Measurements from ENCODE around the gene TRAF7.

DNA sequence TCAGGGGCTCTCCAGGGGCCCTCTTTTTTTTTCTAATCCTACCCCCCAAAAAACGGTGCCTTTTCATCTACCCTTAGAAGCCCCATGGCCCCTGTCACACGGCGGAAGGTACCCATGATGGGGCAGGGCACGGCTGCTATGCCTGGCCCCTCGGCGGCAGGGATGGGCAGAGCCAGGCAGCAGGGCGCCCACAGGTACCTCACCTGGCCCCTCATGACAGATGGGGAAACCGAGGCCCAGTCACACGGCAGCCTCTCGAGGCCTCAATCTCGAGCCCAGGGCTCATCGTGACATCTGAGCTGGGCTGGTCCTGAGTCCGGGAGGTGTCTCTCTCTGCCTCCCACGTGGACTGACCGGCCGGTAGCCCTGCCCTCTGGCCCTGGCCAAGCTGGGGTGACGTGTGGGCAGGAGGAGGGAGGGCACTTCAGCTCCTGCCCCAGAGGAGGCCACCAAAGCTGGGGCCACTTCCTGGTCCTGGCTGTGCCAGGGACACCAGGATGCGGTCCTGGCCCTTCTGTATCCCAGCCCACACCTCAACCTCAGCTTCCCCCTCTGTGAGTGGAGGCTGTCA lies 11.6 kb downstream of the TRAF7 start:
- TF ChIP-seq CTCF (IDR thresholded peaks at IDR 0.05) (no peak), POLR2A (IDR thresholded peaks at IDR 0.05) (no peak)

Measured in ovary (tissue), 3 donors.